DOHH2 (cell line): Measurements from ENCODE around the gene TBC1D14.

Source experiments
- CTCF ChIP-seq: fragments of 200-600 bp; sonication (generic); IDR thresholded peaks from one replicate; pipeline ENCODE4 v1.5.1; 2014; ENCODE audit warnings: antibody characterized with exemption, mild to moderate bottlenecking, low read depth, low read length; ENCODE audit not compliant: poor library complexity, severe bottlenecking
- EZH2phosphoT487 ChIP-seq: fragments of 200-600 bp; sonication (generic); IDR thresholded peaks from 2 replicates; pipeline ENCODE4 v1.6.1; 2017; ENCODE audit warnings: borderline replicate concordance, mild to moderate bottlenecking, antibody characterized with exemption, low read length, moderate library complexity, mixed read lengths

DNA sequence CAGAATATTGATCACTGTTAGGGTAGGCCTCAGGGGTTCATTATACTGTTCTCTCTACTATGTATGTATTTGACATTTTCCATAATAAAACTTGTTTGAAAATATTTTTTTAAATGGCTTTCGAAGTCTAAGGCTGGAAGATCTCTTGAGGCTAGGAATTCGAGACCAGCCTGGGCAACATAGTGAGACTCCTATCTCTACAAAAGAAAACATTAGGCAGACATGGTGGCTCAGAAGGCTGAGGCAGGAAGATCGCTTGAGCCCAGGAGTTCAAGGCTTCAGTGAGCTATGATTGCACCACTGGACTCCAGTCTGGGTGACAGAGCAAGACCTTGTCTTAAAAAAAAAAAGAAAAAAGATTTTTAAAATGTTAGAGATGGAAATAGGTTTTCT lies 15.5 kb upstream of the TBC1D14 start:
- TF ChIP-seq CTCF, result no peak
- no peak for TF ChIP-seq EZH2phosphoT487
